CD8-positive, alpha-beta memory T cell (primary cell): ENCODE results near the gene MATN1. TPM values are rescaled to one million over a fixed set of nuclear protein-coding genes. Genes with fewer than 3 reads are reported as not detected.

ENCODE experiments used
- CTCF ChIA-PET: fragments of 350-600 bp; sonication (Branson Sonifier 250); formaldehyde crosslinking; loops from one replicate; lab custom pipeline; 2021; ENCODE audit warnings: antibody characterized with exemption; lab: Charles Lee
- POLR2A ChIA-PET: fragments of 350-600 bp; sonication (Branson Sonifier 250); formaldehyde crosslinking; loops from one replicate; lab custom pipeline; 2021; ENCODE audit warnings: antibody characterized with exemption; lab: Charles Lee
- DNase-seq, 5 donors: peaks; one replicate each; pipeline versions ENCODE4 v3.0.0 to v3.0.0-alpha.2; 2020 to 2022; ENCODE audit warnings: mixed read lengths in 1 of 5
- H3K27ac ChIP-seq: one replicate; pipeline ENCODE4 v1.7.0; 2013; ENCODE audit warnings: low read depth, mild to moderate bottlenecking, low read length, moderate library complexity
- H3K27me3 ChIP-seq: 2 replicates; pipeline ENCODE4 v1.7.0; 2013; ENCODE audit warnings: low read length, mild to moderate bottlenecking; ENCODE audit not compliant: insufficient read depth, poor library complexity, severe bottlenecking
- H3K36me3 ChIP-seq: 2 replicates; pipeline ENCODE4 v1.7.0; 2013; ENCODE audit warnings: mild to moderate bottlenecking, low read length, moderate library complexity; ENCODE audit not compliant: insufficient read depth
- H3K4me1 ChIP-seq: 2 replicates; pipeline ENCODE4 v1.7.0; 2013; ENCODE audit warnings: mild to moderate bottlenecking, low read length, moderate library complexity; ENCODE audit not compliant: insufficient read depth
- H3K4me3 ChIP-seq: 2 replicates; pipeline ENCODE4 v1.7.0; 2013; ENCODE audit warnings: mild to moderate bottlenecking, low read length
- H3K9me3 ChIP-seq: 2 replicates; pipeline ENCODE4 v1.7.0; 2013; ENCODE audit warnings: mild to moderate bottlenecking, low read length
- H3K27ac Mint-ChIP-seq, 8 donors: one replicate each; pipeline ENCODE4 v1.8.0; 2020 to 2021; ENCODE audit warnings: mixed read lengths in 8 of 8, mild to moderate bottlenecking in 6 of 8, inconsistent platforms in 3 of 8, moderate library complexity in 3 of 8
- H3K27me3 Mint-ChIP-seq, 2 donors: one replicate each; pipeline ENCODE4 v1.8.0; 2020 to 2021; ENCODE audit warnings: mixed read lengths in 2 of 2, mild to moderate bottlenecking in 1 of 2, moderate library complexity in 1 of 2
- H3K36me3 Mint-ChIP-seq, 3 donors: one replicate each; pipeline ENCODE4 v1.8.0; 2020 to 2021; ENCODE audit warnings: mixed read lengths in 3 of 3, inconsistent platforms in 1 of 3, mild to moderate bottlenecking in 1 of 3
- H3K4me1 Mint-ChIP-seq, 3 donors: one replicate each; pipeline ENCODE4 v1.8.0; 2020 to 2021; ENCODE audit warnings: mixed read lengths in 3 of 3, inconsistent platforms in 1 of 3, mild to moderate bottlenecking in 1 of 3
- H3K4me3 Mint-ChIP-seq, 7 donors: one replicate each; pipeline ENCODE4 v1.8.0; 2020 to 2021; ENCODE audit warnings: mixed read lengths in 7 of 7, mild to moderate bottlenecking in 6 of 7, moderate library complexity in 4 of 7, inconsistent platforms in 2 of 7
- H3K9me3 Mint-ChIP-seq, 5 donors: one replicate each; pipeline ENCODE4 v1.8.0; 2020 to 2022; ENCODE audit warnings: mixed read lengths in 5 of 5, mild to moderate bottlenecking in 3 of 5, moderate library complexity in 2 of 5, inconsistent platforms in 1 of 5
- polyA plus RNA-seq: library from polyadenylated mRNA; unstranded; fragments of 300-500 nt; fragmentation: Illumina TruSeq; gene quantifications from one replicate; pipeline ENCODE4 v1.2.3, GENCODE V29; 2021
- total RNA-seq, 2 experiments: library from RNA; stranded (reverse); gene quantifications; one replicate each; pipeline ENCODE4 v1.2.3, GENCODE V29; 2021

Gene MATN1
- total and polyA plus RNA-seq, 3 experiments from 2014 or later: 0.59 to 0.91 TPM; not detected in 1

GRCh38 chr1:30756545-30757351 is 33.4 kb upstream of the MATN1 start:
- no peaks in the 10 kb centered on the region for H3K9me3 Mint-ChIP-seq
- peak overlapping the region; percentile 74 for H3K4me3 ChIP-seq
- DNase-seq: peak; percentile 70 to 90 (median 78)
- H3K27me3 ChIP-seq: no peaks in the 10 kb centered on the region
- peaks cover 0 to 2% of the 10 kb centered on the region in 2 donors for H3K27me3 Mint-ChIP-seq
- H3K36me3 Mint-ChIP-seq: peaks cover 6 to 53% (median 10%) of the 10 kb centered on the region in 3 donors
- H3K27ac Mint-ChIP-seq: peak overlapping the region; percentile 98 to 100 (median 100)
- no peaks in the 10 kb centered on the region for H3K9me3 ChIP-seq
- peaks cover 84 to 90% (median 86%) of the 10 kb centered on the region in 3 donors for H3K4me1 Mint-ChIP-seq
- H3K4me1 ChIP-seq: peaks cover 75% of the 10 kb centered on the region
- peak overlapping the region; percentile 96 for H3K27ac ChIP-seq
- CTCF ChIA-PET: interaction anchor here (0.6 to 11.3 kb wide), 10 partner anchors 8 to 1670 kb away, joined by 3 to 76 read pairs (median 6); no protein-coding TSS in a partner anchor
- POLR2A ChIA-PET: interaction anchor here (1.0 to 11.0 kb wide), 5 partner anchors 9 to 37 kb away, joined by 3 to 189 read pairs (median 5); no protein-coding TSS in a partner anchor
- peak overlapping the region; percentile 96 to 100 (median 99) for H3K4me3 Mint-ChIP-seq
- no peaks in the 10 kb centered on the region for H3K36me3 ChIP-seq

GRCh38 chr1:30756206-30756544 is 32.8 kb upstream of the MATN1 start:
- peaks cover 6 to 58% (median 10%) of the 10 kb centered on the region in 3 donors for H3K36me3 Mint-ChIP-seq
- no peaks in the 10 kb centered on the region for H3K9me3 ChIP-seq
- H3K27me3 Mint-ChIP-seq: peaks cover 0 to 2% of the 10 kb centered on the region in 2 donors
- POLR2A ChIA-PET: interaction anchor here (1.0 to 11.0 kb wide), 4 partner anchors 11 to 37 kb away, joined by 3 to 189 read pairs (median 15); no protein-coding TSS in a partner anchor
- H3K9me3 Mint-ChIP-seq: no peaks in the 10 kb centered on the region
- H3K4me3 Mint-ChIP-seq: peak overlapping the region; percentile 96 to 100 (median 99)
- peak overlapping the region; percentile 74 for H3K4me3 ChIP-seq
- peak overlapping the region; percentile 96 for H3K27ac ChIP-seq
- H3K4me1 Mint-ChIP-seq: peaks cover 86 to 90% (median 86%) of the 10 kb centered on the region in 3 donors
- no peaks in the 10 kb centered on the region for H3K27me3 ChIP-seq
- CTCF ChIA-PET: interaction anchor here (1.4 to 11.3 kb wide), 8 partner anchors 10 to 36 kb away, joined by 3 to 76 read pairs (median 6); no protein-coding TSS in a partner anchor
- no peak for DNase-seq
- no peaks in the 10 kb centered on the region for H3K36me3 ChIP-seq
- H3K4me1 ChIP-seq: peaks cover 75% of the 10 kb centered on the region
- H3K27ac Mint-ChIP-seq: peak overlapping the region; percentile 98 to 100 (median 100)

- H3K4me3 ChIP-seq: peak overlapping the region; percentile 74
These were observed 32.4 kb upstream of the MATN1 start for GRCh38 chr1:30755746-30756145.

GRCh38 chr1:30755334-30755733 is 31.9 kb upstream of the MATN1 start:
- peak overlapping the region; percentile 74 for H3K4me3 ChIP-seq
- peaks cover 75% of the 10 kb centered on the region for H3K4me1 ChIP-seq
- H3K36me3 ChIP-seq: no peaks in the 10 kb centered on the region
- Mint-ChIP-seq H3K4me1 (peaks cover 86 to 90% (median 86%) of the 10 kb centered on the region in 3 donors), H3K27ac (peak overlapping the region; percentile 98 to 100 (median 100)), H3K4me3 (peak overlapping the region; percentile 96 to 100 (median 99)), H3K9me3 (no peaks in the 10 kb centered on the region), H3K36me3 (peaks cover 6 to 63% (median 10%) of the 10 kb centered on the region in 3 donors), H3K27me3 (peaks cover 0 to 2% of the 10 kb centered on the region in 2 donors)
- no peaks in the 10 kb centered on the region for H3K27me3 ChIP-seq
- ChIA-PET POLR2A (interaction anchor here (2.1 to 11.0 kb wide), 3 partner anchors 10 to 36 kb away, joined by 5 to 189 read pairs (median 25); no protein-coding TSS in a partner anchor), CTCF (interaction anchor here (1.4 to 11.3 kb wide), 6 partner anchors 11 to 35 kb away, joined by 3 to 76 read pairs (median 18); no protein-coding TSS in a partner anchor)
- DNase-seq: no peak
- no peaks in the 10 kb centered on the region for H3K9me3 ChIP-seq
- H3K27ac ChIP-seq: peak overlapping the region; percentile 96

More at GRCh38 chr1:30755746-30756145, 32.4 kb upstream of the MATN1 start:
- ChIA-PET CTCF (interaction anchor here (1.4 to 11.3 kb wide), 6 partner anchors 11 to 36 kb away, joined by 3 to 76 read pairs (median 11); no protein-coding TSS in a partner anchor), POLR2A (interaction anchor here (2.1 to 11.0 kb wide), 3 partner anchors 10 to 36 kb away, joined by 5 to 189 read pairs (median 25); no protein-coding TSS in a partner anchor)
- peak overlapping the region; percentile 98 to 100 (median 100) for H3K27ac Mint-ChIP-seq
- peak overlapping the region; percentile 96 to 100 (median 99) for H3K4me3 Mint-ChIP-seq
- Histone ChIP-seq H3K4me1 (peaks cover 75% of the 10 kb centered on the region), H3K27ac (peak overlapping the region; percentile 96), H3K36me3 (no peaks in the 10 kb centered on the region), H3K9me3 (no peaks in the 10 kb centered on the region), H3K27me3 (no peaks in the 10 kb centered on the region)
- DNase-seq: no peak
- peaks cover 6 to 60% (median 10%) of the 10 kb centered on the region in 3 donors for H3K36me3 Mint-ChIP-seq
- H3K27me3 Mint-ChIP-seq: peaks cover 0 to 2% of the 10 kb centered on the region in 2 donors
- no peaks in the 10 kb centered on the region for H3K9me3 Mint-ChIP-seq
- H3K4me1 Mint-ChIP-seq: peaks cover 86 to 90% (median 86%) of the 10 kb centered on the region in 3 donors

GRCh38 chr1:30754684-30755171 is 31.3 kb upstream of the MATN1 start:
- H3K36me3 Mint-ChIP-seq: peaks cover 6 to 69% (median 10%) of the 10 kb centered on the region in 3 donors
- peaks cover 75% of the 10 kb centered on the region for H3K4me1 ChIP-seq
- H3K27me3 Mint-ChIP-seq: peaks cover 0 to 4% of the 10 kb centered on the region in 2 donors

GRCh38 chr1:30753660-30754123 is 30.3 kb upstream of the MATN1 start:
- ChIA-PET POLR2A (interaction anchor here (1.0 to 11.0 kb wide), 4 partner anchors 8 to 35 kb away, joined by 3 to 189 read pairs (median 4); no protein-coding TSS in a partner anchor), CTCF (interaction anchor here (1.3 to 11.3 kb wide), 5 partner anchors 9 to 34 kb away, joined by 3 to 76 read pairs (median 20); no protein-coding TSS in a partner anchor)
- Histone ChIP-seq H3K27ac (peak overlapping the region; percentile 60), H3K9me3 (no peaks in the 10 kb centered on the region), H3K4me1 (peaks cover 75% of the 10 kb centered on the region), H3K4me3 (peak overlapping the region; percentile 74), H3K36me3 (peaks cover 4% of the 10 kb centered on the region), H3K27me3 (no peaks in the 10 kb centered on the region)
- H3K27ac Mint-ChIP-seq: peak overlapping the region; percentile 98 to 100 (median 100)
- H3K27me3 Mint-ChIP-seq: peaks cover 0 to 11% of the 10 kb centered on the region in 2 donors
- DNase-seq: peak in 2 of 5 donors; percentile 46 to 73
- no peaks in the 10 kb centered on the region for H3K9me3 Mint-ChIP-seq
- H3K36me3 Mint-ChIP-seq: peaks cover 6 to 80% (median 14%) of the 10 kb centered on the region in 3 donors
- peaks cover 86 to 90% (median 86%) of the 10 kb centered on the region in 3 donors for H3K4me1 Mint-ChIP-seq
- peak overlapping the region; percentile 96 to 100 (median 99) for H3K4me3 Mint-ChIP-seq

More at GRCh38 chr1:30754684-30755171, 31.3 kb upstream of the MATN1 start:
- peak overlapping the region; percentile 96 for H3K27ac ChIP-seq
- H3K36me3 ChIP-seq: no peaks in the 10 kb centered on the region
- ChIA-PET POLR2A (interaction anchor here (1.3 to 11.0 kb wide), 3 partner anchors 9 to 35 kb away, joined by 4 to 189 read pairs (median 25); no protein-coding TSS in a partner anchor), CTCF (interaction anchor here (1.3 to 11.3 kb wide), 6 partner anchors 10 to 35 kb away, joined by 3 to 76 read pairs (median 15); no protein-coding TSS in a partner anchor)
- H3K27me3 ChIP-seq: no peaks in the 10 kb centered on the region
- no peaks in the 10 kb centered on the region for H3K9me3 Mint-ChIP-seq
- DNase-seq: no peak
- peak overlapping the region; percentile 74 for H3K4me3 ChIP-seq
- H3K9me3 ChIP-seq: no peaks in the 10 kb centered on the region
- H3K4me1 Mint-ChIP-seq: peaks cover 86 to 90% (median 86%) of the 10 kb centered on the region in 3 donors
- H3K4me3 Mint-ChIP-seq: peak overlapping the region; percentile 96 to 100 (median 99)
- H3K27ac Mint-ChIP-seq: peak overlapping the region; percentile 98 to 100 (median 100)

- H3K4me1 Mint-ChIP-seq: peaks cover 86 to 90% (median 86%) of the 10 kb centered on the region in 3 donors
- ChIA-PET CTCF (interaction anchor here (1.2 to 11.3 kb wide), 5 partner anchors 8 to 33 kb away, joined by 10 to 76 read pairs (median 20); no protein-coding TSS in a partner anchor), POLR2A (interaction anchor here (1.0 to 11.0 kb wide), 5 partner anchors 8 to 35 kb away, joined by 3 to 189 read pairs (median 4); no protein-coding TSS in a partner anchor)
- Histone ChIP-seq H3K4me3 (peak overlapping the region; percentile 74), H3K27me3 (no peaks in the 10 kb centered on the region), H3K9me3 (no peaks in the 10 kb centered on the region), H3K36me3 (peaks cover 4% of the 10 kb centered on the region), H3K27ac (peak overlapping the region; percentile 60), H3K4me1 (peaks cover 75% of the 10 kb centered on the region)
- H3K9me3 Mint-ChIP-seq: no peaks in the 10 kb centered on the region
- peak overlapping the region; percentile 96 to 100 (median 99) for H3K4me3 Mint-ChIP-seq
- DNase-seq: no peak
- H3K27me3 Mint-ChIP-seq: peaks cover 0 to 12% of the 10 kb centered on the region in 2 donors
- H3K36me3 Mint-ChIP-seq: peaks cover 6 to 86% (median 15%) of the 10 kb centered on the region in 3 donors
- H3K27ac Mint-ChIP-seq: peak overlapping the region; percentile 98 to 100 (median 100)
These were observed 29.7 kb upstream of the MATN1 start for GRCh38 chr1:30753118-30753517.
